Amniotic epithelial cell (primary cell): ENCODE measurements around the gene SCD5.

Experiments
- DNase-seq: peaks from one replicate; pipeline ENCODE4 v3.0.0-alpha.2; 2010; ENCODE audit warnings: low read depth

SCD5 gene

GRCh38 chr4:82726596-82726995 is 72.0 kb downstream of the SCD5 start:
- no peak for DNase-seq

DNA sequence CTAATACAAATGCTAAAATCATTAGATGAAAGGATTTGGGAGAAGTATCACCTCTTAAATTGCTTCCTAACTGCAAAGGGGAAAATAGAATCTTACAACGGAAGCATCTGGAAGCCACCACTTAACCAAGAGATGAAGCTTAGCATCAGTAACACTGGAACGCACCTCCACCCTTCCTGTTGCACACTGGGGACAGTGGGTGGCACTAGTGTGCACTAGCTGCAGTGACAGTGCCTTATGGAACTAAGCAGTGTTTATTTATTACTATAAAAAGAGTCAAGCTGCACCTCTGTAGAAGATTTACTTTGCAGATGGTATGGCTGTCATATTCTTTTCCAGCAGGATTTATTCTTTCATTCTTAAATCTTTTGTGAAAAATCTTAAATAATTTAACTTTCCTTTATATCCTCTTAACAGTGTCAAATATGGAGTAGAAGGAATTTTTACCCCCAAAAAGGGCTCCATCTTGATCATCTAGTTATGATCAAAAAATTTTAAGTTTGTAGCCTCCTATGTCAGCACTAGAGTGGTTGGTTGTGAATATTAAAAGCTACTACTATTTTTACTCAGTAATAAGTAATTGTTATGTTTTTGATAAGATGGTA is 76.7 kb downstream of the SCD5 start:
- DNase-seq = no peak

GRCh38 chr4:82718162-82718940 is 80.2 kb downstream of the SCD5 start:
- DNase-seq = peak; percentile 85

- DNase-seq = peak; percentile 75
These were observed 82.6 kb downstream of the SCD5 start for GRCh38 chr4:82715731-82716617.

- DNase-seq = no peak
These were observed 84.7 kb downstream of the SCD5 start for GRCh38 chr4:82713856-82714255.

DNA sequence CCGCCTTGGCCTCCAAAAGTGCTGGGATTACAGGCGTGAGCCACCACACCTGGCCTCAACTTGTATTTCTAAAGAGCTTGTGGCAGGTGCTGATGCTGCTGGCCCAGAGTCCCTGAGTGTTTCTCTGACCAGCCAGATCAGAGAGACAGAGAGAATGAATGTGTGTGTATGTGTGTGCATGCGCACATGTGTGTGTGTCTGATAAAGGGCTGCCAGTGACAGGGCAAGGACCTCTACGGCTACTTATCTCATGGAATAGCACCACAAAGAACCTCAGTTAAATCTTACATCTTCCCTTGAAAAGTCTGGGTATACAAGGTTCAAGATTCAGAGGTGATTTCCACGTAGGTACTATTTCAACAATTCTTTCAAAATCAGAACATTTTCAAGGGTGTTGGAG is 86.0 kb downstream of the SCD5 start:
- DNase-seq = no peak

GRCh38 chr4:82711158-82711785 is 87.3 kb downstream of the SCD5 start:
- no peak for DNase-seq

DNA sequence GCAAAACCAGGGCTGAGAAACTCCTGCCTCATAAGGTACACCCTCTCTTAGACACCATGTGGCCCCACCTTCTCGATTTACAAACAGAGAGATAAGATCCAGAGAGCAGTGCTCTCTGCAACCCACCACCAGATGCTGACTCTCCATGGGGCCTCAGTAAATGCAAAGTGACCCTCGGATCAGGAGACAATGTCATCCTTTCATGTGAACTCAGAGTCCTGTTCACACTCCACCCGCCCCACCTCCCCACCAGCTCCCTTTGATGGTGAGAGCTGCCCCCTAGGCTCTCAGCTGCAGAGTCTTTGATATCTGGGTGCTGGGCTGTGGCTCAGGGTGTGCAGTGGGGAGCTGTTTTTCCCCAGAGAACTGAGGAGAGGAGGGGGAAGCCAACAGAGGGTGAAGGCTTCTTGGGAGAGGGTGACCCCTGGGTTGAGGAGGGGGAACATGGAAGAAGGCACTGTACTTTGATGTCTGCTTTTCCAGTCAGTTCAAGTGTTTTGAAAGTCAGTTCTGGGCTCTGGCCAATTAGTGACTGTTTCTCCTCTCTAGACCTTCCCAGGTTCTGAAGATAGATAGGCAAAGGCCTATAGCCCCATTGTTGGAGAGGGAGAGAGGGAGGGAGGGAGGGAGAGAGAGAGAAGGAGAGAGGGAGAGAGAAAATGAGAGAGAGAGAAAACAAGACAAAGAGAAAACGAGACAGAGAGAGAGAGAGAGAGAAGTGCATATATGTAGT is 88.2 kb downstream of the SCD5 start:
- no peak for DNase-seq

GRCh38 chr4:82708982-82709381 is 89.6 kb downstream of the SCD5 start:
- no peak for DNase-seq

- peak; percentile 65 for DNase-seq
These were observed 92.1 kb downstream of the SCD5 start for GRCh38 chr4:82706349-82707000.

- DNase-seq = peak; percentile 77
These were observed 92.7 kb downstream of the SCD5 start for GRCh38 chr4:82705928-82706300.

DNA sequence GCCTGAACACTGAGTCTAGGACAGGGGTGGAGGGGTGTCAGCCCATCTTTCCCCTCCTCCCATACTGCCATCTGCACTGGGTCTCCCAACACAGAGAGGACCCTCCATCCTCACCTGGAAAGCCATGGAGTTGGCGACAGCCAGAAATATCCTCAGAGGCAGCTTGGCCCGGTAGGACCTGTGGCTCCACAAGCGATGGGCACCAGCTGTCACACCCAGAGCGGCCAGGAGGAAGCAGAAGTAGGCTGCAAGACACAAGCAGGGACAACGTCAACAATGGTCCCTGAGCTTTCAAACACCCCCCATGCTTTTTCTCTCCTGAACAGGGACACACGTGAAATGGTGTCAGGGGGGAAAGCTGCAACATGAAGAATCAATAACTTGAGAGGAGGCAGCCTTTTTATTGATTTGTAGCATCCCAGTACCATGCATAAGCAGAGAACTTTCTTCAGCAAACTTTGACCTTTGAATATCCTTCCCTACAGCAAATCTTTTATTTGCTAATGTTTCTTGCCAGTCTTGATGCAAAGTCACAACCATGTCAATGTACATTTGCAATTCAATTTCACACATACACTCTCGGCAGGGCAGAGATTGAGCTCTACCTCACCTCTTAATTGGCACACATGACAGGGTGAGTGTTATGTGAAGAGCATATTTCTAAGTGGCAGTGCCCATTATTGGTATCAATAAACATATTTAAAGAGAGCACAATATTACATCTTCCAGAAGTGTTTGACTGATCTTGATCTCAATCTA is 93.2 kb downstream of the SCD5 start:
- DNase-seq = no peak

DNA sequence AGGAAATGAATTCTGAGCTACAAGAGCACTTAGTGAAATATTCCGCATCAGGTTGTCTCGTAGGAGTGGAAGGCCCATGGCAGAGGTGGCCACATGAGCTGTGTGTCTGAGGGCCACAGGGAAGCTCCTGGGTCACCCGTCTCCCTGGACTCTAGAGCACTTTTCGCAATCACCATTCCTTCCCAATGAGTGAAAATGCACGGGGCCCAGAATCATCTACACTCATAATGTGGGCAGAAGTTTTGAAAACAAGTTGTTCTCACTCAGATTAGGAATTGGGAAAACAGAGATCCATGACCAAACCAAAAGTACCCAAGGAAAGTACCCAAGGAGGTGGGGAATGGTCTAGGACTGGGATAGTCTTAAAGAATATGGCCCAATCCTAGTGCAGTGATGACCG is 94.4 kb downstream of the SCD5 start:
- DNase-seq = peak; percentile 75

DNA sequence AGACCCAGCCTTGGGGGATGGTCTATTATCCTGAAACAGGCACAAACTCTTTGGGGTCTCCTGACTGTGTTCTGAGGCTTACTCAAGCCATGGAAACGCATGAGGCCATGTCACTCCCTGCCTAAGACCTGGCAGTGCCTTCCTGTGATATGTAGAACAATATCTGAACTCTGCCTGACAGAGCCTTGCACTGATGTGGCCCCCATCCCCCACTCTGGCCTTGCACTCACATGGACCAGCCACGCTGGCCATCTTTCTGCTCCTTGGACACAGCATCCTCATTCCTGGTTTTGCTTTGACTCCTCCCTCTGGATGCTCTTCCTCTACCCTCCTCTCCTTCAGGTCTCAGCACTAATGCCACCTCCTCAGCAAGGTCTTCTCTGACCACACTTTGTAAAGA is 100.2 kb downstream of the SCD5 start:
- no peak for DNase-seq

DNA sequence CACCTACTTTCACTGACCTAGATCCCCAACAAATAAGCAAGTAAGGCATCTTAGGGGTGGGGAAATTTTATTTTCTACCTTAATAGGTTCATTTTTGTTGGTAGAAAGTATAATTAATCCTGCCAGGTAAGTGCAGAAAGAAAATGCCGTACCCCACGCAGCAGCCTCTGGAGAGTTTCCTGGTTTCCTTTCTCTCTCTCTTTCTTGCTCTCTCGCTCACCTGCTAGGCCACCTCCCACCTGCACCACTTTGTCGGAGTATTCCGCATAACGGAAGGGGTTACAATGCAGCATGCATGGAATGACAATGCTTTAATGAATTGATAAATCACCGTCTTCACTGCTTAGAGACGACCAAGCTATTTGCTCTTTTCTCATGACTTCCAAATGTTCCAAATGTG is 101.0 kb downstream of the SCD5 start:
- DNase-seq = no peak

DNA sequence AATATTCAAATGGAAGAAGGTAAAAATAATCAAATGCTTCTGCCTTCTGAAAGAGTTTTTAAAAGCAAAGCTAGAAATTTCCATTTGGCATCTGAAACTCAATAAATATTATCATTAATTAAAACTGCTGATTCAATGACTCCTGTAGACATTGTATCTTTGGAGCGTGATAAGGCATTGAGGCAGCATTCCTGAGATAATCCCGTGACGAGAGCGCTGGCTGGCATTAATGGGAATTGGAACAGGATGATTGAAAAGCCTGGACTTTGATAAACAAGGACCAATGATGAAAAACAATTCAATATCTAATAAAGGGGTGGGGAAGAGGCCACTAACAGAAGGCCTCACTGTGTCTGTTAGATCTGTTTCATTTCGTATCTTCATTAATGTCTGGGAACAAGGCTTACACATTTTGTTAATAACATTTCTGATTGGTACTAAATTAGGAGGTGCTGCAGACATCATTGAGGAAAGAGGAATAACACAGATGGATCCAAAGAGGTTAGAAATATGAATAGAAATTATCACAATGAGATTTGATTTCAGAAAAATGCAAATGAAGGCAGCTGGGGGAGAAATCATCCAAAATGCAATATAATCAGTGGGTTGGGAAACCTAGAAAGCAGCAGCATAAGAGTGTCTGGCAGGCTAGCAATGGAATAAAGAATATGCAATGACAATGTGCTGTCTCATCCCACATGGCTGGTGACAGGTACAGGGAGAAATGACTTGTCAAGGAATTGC is 102.3 kb downstream of the SCD5 start:
- no peak for DNase-seq

- DNase-seq = no peak
These were observed 103.7 kb downstream of the SCD5 start for GRCh38 chr4:82694892-82695291.

- no peak for DNase-seq
These were observed 104.5 kb downstream of the SCD5 start for GRCh38 chr4:82694046-82694445.

DNA sequence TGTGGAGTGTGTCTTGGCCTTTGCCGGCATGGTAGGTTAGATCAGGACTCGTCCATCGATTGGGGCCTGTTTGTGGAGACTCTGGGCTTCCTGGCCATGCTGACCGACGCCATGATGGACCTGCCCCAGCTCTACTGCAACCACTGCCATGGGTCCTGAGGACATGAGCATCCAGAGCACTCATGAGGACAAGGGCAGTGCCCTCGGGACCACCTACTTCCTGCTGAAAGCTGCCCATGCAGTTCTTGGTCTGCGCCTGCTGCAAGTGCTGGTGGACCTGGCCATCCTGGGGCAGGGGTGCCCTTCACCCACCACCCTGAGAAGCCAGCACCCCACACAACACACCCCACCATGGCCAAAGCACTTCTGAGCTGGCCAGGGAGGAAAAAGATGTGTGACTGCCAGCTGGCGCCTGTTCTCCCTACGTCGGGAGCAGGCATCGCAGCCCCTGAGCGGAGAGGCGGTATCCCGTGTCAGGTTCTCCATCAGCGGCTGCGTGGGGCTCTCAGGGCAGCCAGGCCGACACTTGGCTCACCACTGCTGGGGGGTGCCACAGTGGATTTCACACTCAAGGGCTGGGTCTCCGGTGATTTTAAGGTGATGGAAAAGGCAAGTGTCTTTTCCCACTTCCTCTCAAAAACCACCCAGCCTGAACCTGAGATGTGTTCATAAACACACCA is 106.4 kb downstream of the SCD5 start:
- no peak for DNase-seq
